Cerebellar cortex (tissue), 1 donor: Measurements from ENCODE around the gene PMAIP1.

Experiments used
- DNase-seq: peaks from one replicate; pipeline ENCODE4 v3.0.0-alpha.2; 2015; ENCODE audit warnings: low spot score

PMAIP1 gene

DNA sequence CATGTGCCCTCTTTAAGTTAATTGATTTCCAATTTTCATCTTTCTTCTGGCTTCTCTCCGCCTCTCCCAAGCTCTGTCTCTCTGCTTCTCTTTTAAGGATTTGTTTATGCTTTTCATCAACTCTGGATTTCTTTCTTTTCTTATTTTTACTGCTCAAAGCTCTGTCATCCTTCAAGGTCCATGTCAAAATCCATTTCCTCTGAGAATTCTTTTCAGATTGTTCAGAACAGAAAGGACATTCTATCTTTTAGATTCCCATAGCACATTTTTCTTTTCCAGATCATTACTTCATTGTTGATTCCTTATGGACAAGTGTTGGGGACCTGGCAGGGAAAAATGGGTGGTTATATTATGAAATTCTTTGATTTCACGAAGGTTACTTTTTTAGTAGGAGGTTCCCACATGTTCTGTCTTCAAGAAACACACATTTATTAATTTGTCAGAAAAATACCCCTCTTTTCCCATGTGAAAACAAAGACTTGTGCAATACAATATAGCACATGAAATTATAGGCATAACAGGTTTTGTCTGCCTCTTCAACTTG is 12.3 kb downstream of the PMAIP1 start:
- DNase-seq = no peak

- DNase-seq = no peak
These were observed 15.8 kb downstream of the PMAIP1 start for GRCh38 chr18:59915606-59916005.

GRCh38 chr18:59916746-59917145 is 16.9 kb downstream of the PMAIP1 start:
- no peak for DNase-seq

DNA sequence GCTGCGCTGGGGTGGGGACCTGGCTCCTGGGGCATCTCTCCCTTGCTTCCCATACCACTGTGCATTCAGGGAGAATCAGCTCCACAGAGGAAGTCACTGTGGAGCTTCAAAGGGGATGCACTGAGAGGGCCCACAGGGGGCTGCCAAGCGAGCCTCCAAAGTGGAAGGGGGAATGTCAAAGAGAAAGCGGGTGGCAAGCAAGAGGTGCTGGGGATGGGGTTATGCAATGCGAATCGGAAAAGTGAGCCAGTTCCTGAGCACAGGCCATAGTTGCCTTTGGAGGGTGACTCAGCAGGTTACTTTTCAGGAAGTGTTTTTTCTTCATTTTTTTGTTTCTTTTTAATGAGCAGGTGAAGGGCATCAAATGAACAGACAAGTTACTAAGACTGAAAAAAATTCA is 17.6 kb downstream of the PMAIP1 start:
- DNase-seq = no peak

- DNase-seq = no peak
These were observed 18.5 kb downstream of the PMAIP1 start for GRCh38 chr18:59918320-59918755.

DNA sequence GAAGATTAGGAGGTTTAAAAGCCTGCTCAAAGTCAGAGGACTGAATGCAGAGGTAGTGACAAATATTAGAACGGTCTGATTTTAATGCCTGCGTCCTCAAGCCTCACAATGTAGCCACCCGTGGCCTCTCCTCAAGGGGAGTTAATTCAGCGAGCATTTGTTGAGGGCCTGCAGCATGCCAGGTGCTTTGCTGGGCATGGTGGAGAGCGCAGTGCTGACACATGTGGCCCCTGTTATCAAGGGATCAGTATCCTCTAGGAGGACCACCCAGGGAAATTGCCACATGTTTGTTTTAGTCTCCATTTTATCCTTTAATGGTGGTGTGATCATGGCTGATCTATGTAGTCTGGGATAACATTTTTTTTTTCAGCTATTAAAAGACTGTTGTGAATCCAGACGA is 19.2 kb downstream of the PMAIP1 start:
- DNase-seq = no peak

DNA sequence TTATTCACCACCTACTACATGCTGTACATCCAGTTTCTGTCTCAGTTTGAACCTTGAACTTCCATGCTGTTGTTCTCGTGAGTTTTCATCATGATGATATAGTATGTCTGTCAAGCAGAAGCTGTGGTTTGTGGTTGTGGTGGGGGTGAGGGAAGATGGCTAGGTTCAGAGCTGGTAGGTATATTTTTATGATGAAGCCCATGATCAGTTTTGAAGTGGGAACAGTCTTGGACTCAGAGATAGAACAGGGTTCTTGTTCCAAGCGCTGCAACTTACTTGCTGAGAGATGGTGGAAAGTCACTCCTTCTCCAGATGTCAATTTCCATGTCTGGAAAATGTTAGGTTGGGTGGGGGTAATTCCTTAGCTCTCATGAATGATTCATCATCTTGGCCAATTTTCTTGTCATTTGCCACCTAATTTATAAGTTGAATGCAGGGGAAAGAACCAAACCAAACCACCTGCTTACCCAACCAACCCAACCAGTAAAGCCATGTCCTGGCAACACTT is 21.6 kb downstream of the PMAIP1 start:
- no peak for DNase-seq

- no peak for DNase-seq
These were observed 23.9 kb downstream of the PMAIP1 start for GRCh38 chr18:59923539-59924196.

- DNase-seq = no peak
These were observed 26.3 kb downstream of the PMAIP1 start for GRCh38 chr18:59926131-59926530.

GRCh38 chr18:59927246-59927825 is 27.5 kb downstream of the PMAIP1 start:
- DNase-seq = no peak

GRCh38 chr18:59928201-59928600 is 28.4 kb downstream of the PMAIP1 start:
- DNase-seq = no peak

- DNase-seq = no peak
These were observed 30.0 kb downstream of the PMAIP1 start for GRCh38 chr18:59929621-59930295.

DNA sequence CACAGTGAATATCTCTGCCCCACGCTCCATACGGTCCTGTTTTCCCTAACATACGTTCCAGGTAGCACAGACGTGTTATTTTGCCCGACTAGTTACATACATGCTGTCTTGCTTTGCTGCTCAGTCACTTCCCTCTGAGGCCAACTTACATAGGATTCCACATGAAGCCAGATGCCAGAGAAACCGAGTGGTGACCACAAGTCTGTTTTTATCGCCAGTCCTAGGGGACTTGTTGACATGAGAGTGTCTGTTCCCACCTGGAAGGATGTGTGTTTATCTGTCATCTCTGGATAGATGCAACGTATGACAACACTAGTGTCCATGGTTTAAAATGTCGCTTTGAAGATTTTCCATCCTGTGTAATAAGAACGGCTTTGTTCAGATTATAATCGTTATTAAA is 32.6 kb downstream of the PMAIP1 start:
- DNase-seq = no peak

GRCh38 chr18:59938676-59939075 is 38.9 kb downstream of the PMAIP1 start:
- no peak for DNase-seq

DNA sequence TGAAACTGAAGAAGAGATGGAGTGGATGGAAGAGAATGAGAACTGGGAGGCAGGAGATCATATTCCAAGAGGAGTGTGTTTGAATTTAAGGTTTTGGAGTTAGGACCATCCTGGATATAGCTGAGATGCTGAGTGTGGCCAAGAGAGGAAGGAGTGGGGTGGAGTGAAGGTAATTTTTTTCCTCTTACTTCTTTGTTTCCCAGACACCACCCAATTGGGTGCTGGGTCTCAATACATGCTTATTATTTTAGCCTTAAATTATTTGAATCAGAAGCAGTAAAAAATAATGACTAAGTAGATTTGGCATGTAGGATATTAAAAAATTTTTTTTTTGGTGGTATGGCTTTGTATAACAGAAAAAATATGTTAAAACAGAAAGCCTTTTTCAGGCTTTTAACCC is 39.3 kb downstream of the PMAIP1 start:
- no peak for DNase-seq

DNA sequence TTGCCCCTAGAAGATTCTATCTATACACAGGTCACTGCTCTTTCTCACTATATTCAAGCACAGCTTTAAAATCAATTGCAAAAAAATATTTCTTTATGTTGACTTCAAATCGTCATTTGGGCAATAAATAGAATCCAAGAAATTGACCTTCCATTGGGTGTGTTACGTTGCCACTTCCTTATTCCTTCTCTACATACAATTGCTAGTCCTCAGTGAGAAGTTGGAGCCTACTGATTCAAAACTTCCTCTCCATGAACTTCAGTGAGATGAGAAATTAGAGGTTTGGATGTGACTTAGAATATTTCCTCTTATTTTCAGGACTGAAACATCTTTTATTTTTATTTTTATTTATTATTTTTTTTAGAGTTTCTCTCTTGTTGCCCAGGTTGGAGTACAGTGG is 40.3 kb downstream of the PMAIP1 start:
- DNase-seq = no peak

DNA sequence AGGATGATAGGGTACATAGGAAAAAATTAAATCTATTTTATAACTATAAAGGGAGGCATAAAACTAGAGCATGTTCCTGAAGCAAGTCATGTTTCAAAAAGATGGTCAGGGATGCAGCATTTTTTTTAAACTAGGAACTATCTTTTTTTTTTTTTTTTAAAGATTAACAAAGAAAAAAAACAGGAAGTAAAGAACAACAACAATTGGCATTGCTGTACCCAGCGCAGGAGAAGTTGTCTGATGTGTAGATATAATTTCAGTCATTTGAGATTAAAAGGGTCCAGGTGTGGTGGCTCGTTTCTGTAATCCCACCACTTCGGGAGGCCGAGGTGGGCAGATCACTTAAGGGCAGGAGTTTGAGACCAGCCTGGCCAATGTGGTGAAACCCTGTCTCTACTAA is 41.5 kb downstream of the PMAIP1 start:
- DNase-seq = no peak

GRCh38 chr18:59942601-59943000 is 42.8 kb downstream of the PMAIP1 start:
- DNase-seq = no peak

GRCh38 chr18:59945544-59945943 is 45.7 kb downstream of the PMAIP1 start:
- DNase-seq = no peak

DNA sequence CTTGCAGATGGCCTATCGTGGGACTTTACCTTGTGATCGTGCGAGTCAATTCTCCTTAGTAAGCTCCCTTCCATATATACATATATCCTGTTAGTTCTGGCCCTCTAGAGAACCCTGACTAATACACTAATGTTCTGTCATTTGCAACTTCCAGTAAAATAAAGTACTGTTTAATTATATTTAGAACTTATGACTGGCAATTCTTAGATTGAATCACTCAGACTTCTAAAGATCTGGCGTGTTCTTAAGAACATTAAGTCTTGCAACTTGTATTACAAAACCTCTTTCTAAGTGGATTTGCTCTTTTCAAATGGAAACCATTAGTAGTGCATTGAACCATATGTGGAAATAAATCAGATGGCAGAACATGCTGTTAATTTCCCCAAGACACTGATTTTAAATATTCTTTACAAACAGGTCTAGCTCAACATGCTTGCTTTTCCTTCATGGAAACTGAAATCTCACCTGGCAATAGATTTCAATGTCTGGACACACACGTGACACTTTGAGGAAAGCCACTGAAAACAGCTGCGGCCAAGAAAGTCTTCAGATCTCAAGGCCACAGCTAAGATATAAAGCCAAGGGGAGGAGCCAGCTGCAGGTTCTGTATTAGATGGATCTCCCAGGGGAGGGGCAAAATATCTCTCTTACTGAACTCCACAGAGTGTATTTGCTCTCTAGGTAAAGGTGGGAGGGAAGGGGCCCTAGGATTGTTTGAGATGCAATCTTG is 50.6 kb downstream of the PMAIP1 start:
- DNase-seq = no peak

DNA sequence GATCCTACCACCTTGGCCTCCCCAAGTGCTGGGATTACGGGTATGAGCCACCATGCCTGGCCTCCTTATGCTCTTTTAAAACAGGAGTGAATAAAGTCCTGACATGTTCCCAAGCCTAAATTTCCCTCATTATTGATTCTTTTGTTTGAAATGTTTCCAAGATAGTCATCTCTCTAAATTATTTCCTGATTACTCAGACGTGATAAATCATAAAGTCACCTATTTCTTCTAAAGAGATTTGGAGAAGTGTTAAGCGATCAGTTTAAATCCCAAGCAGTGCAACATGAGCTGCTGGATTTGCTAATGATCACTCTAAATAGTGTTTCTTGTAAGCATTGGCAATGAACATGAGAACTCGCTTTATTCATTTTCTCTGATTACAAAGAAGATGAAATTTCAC is 51.8 kb downstream of the PMAIP1 start:
- no peak for DNase-seq

GRCh38 chr18:59952283-59953007 is 52.6 kb downstream of the PMAIP1 start:
- no peak for DNase-seq
